BLaER1 (cell line): Measurements from ENCODE around the gene RPS21.

ENCODE experiments used
- H3K27ac ChIP-seq: shearing (Covaris generic); formaldehyde crosslinking; 2 replicates; pipeline ENCODE4 v1.8.1; 2022
- H3K27me3 ChIP-seq: shearing (Covaris generic); formaldehyde crosslinking; 2 replicates; pipeline ENCODE4 v1.8.1; 2022
- H3K36me3 ChIP-seq: shearing (Covaris generic); formaldehyde crosslinking; 2 replicates; pipeline ENCODE4 v1.8.1; 2022
- H3K4me1 ChIP-seq: shearing (Covaris generic); formaldehyde crosslinking; 2 replicates; pipeline ENCODE4 v1.8.1; 2022
- H3K4me2 ChIP-seq: shearing (Covaris generic); formaldehyde crosslinking; 2 replicates; pipeline ENCODE4 v1.8.1; 2022
- H3K4me3 ChIP-seq: shearing (Covaris generic); formaldehyde crosslinking; 2 replicates; pipeline ENCODE4 v1.8.1; 2022
- H3K9ac ChIP-seq: shearing (Covaris generic); formaldehyde crosslinking; 2 replicates; pipeline ENCODE4 v1.8.1; 2022
- H3K9me3 ChIP-seq: shearing (Covaris generic); formaldehyde crosslinking; 2 replicates; pipeline ENCODE4 v1.8.1; 2022
- H4K20me1 ChIP-seq: shearing (Covaris generic); formaldehyde crosslinking; 2 replicates; pipeline ENCODE4 v1.8.1; 2022
- Cebpa-rat ChIP-seq: shearing (Covaris generic); IDR thresholded peaks from 2 replicates; pipeline ENCODE4 v1.8.1; 2022

The RPS21 gene

GRCh38 chr20:62402456-62403150 lies 15.7 kb downstream of the RPS21 start:
- Histone ChIP-seq H3K36me3 (peaks cover 38% of the 10 kb centered on the region), H3K4me1 (peaks cover 74% of the 10 kb centered on the region), H3K4me2 (peak overlapping the region; percentile 80), H3K27ac (peak overlapping the region; percentile 81), H3K4me3 (no peak overlapping the region), H3K9ac (peak overlapping the region; percentile 69), H4K20me1 (peaks cover 54% of the 10 kb centered on the region), H3K9me3 (peaks cover 5% of the 10 kb centered on the region; the same call in 1 of the 2 replicates), H3K27me3 (no peaks in the 10 kb centered on the region)
- no peak for TF ChIP-seq Cebpa-rat

GRCh38 chr20:62403331-62403730 lies 16.4 kb downstream of the RPS21 start:
- Histone ChIP-seq H3K4me3 (no peak overlapping the region), H3K4me1 (peaks cover 82% of the 10 kb centered on the region), H3K27me3 (no peaks in the 10 kb centered on the region), H3K9me3 (peaks cover 4% of the 10 kb centered on the region; the same call in 1 of the 2 replicates), H3K36me3 (peaks cover 33% of the 10 kb centered on the region), H3K27ac (peak overlapping the region; percentile 22; the same call in 1 of the 2 replicates), H3K4me2 (peak overlapping the region; percentile 80), H4K20me1 (peaks cover 53% of the 10 kb centered on the region), H3K9ac (peak overlapping the region; percentile 35; the same call in 1 of the 2 replicates)
- TF ChIP-seq Cebpa-rat = no peak

- no peak overlapping the region for H3K27ac ChIP-seq
- H3K9ac ChIP-seq = peak overlapping the region; percentile 35
- no peak for TF ChIP-seq Cebpa-rat
- peak overlapping the region; percentile 97; the same call in 1 of the 2 replicates for H3K4me2 ChIP-seq
- H4K20me1 ChIP-seq = peaks cover 48% of the 10 kb centered on the region
- no peak overlapping the region for H3K4me3 ChIP-seq
- H3K36me3 ChIP-seq = peaks cover 28% of the 10 kb centered on the region
- no peaks in the 10 kb centered on the region for H3K9me3 ChIP-seq
- H3K4me1 ChIP-seq = peaks cover 90% of the 10 kb centered on the region
- no peaks in the 10 kb centered on the region for H3K27me3 ChIP-seq
Observed at GRCh38 chr20:62404112-62404665, 17.3 kb downstream of the RPS21 start.

- H3K9me3 ChIP-seq = no peaks in the 10 kb centered on the region
- peaks cover 28% of the 10 kb centered on the region for H3K36me3 ChIP-seq
- 0 out of 2 replicates have a peak overlapping the region, but pooled peaks have one; percentile 97 for H3K9ac ChIP-seq
- H3K27ac ChIP-seq = no peak overlapping the region
- no peak overlapping the region for H3K4me3 ChIP-seq
- peaks cover 93% of the 10 kb centered on the region for H3K4me1 ChIP-seq
- peaks cover 46% of the 10 kb centered on the region for H4K20me1 ChIP-seq
- peak overlapping the region; percentile 97; the same call in 1 of the 2 replicates for H3K4me2 ChIP-seq
- H3K27me3 ChIP-seq = no peaks in the 10 kb centered on the region
- no peak for TF ChIP-seq Cebpa-rat
Observed at GRCh38 chr20:62404761-62405107, 17.8 kb downstream of the RPS21 start.

GRCh38 chr20:62405108-62405980 lies 18.4 kb downstream of the RPS21 start:
- Histone ChIP-seq H3K27ac (peak overlapping the region; percentile 18; the same call in 1 of the 2 replicates), H3K36me3 (peaks cover 28% of the 10 kb centered on the region), H3K9ac (peak overlapping the region; percentile 97; the same call in 1 of the 2 replicates), H3K4me2 (peak overlapping the region; percentile 97), H3K4me1 (peaks cover 93% of the 10 kb centered on the region), H3K4me3 (peak overlapping the region; percentile 94), H3K9me3 (no peaks in the 10 kb centered on the region), H3K27me3 (no peaks in the 10 kb centered on the region), H4K20me1 (peaks cover 39% of the 10 kb centered on the region)
- TF ChIP-seq Cebpa-rat = no peak

GRCh38 chr20:62405981-62406513 lies 19.1 kb downstream of the RPS21 start:
- Histone ChIP-seq H3K4me1 (peaks cover 93% of the 10 kb centered on the region), H3K9me3 (no peaks in the 10 kb centered on the region), H3K27ac (peak overlapping the region; percentile 93), H3K27me3 (no peaks in the 10 kb centered on the region), H3K9ac (peak overlapping the region; percentile 97), H3K36me3 (peaks cover 28% of the 10 kb centered on the region), H4K20me1 (peaks cover 32% of the 10 kb centered on the region), H3K4me2 (peak overlapping the region; percentile 97), H3K4me3 (peak overlapping the region; percentile 94)
- no peak for TF ChIP-seq Cebpa-rat

GRCh38 chr20:62406635-62407176 lies 19.8 kb downstream of the RPS21 start:
- Histone ChIP-seq H3K27me3 (no peaks in the 10 kb centered on the region), H3K27ac (peak overlapping the region; percentile 93), H3K9ac (peak overlapping the region; percentile 97), H3K4me3 (peak overlapping the region; percentile 94), H4K20me1 (peaks cover 26% of the 10 kb centered on the region), H3K4me1 (peaks cover 93% of the 10 kb centered on the region), H3K4me2 (peak overlapping the region; percentile 97), H3K9me3 (no peaks in the 10 kb centered on the region), H3K36me3 (peaks cover 28% of the 10 kb centered on the region)
- TF ChIP-seq Cebpa-rat = no peak

- Histone ChIP-seq H3K27ac (peak within 1 kb of the TSS; percentile 93), H3K9me3 (no peaks in the 10 kb centered on the region), H3K4me3 (peak within 1 kb of the TSS; percentile 94), H3K27me3 (no peaks in the 10 kb centered on the region), H4K20me1 (peaks cover 25% of the 10 kb centered on the region), H3K9ac (peak within 1 kb of the TSS; percentile 97), H3K4me1 (peaks cover 93% of the 10 kb centered on the region), H3K4me2 (peak within 1 kb of the TSS; percentile 97), H3K36me3 (peaks cover 26% of the 10 kb centered on the region)
- TF ChIP-seq Cebpa-rat = no peak
Observed at GRCh38 chr20:62407221-62407992, 20.5 kb downstream of the RPS21 start, which contains the start of gene CABLES2. CABLES2 (minus strand) TSS chr20:62407285; CDS start chr20:62407276, 9 bp downstream.
